ENCODE results near the gene IQGAP3.

DNA sequence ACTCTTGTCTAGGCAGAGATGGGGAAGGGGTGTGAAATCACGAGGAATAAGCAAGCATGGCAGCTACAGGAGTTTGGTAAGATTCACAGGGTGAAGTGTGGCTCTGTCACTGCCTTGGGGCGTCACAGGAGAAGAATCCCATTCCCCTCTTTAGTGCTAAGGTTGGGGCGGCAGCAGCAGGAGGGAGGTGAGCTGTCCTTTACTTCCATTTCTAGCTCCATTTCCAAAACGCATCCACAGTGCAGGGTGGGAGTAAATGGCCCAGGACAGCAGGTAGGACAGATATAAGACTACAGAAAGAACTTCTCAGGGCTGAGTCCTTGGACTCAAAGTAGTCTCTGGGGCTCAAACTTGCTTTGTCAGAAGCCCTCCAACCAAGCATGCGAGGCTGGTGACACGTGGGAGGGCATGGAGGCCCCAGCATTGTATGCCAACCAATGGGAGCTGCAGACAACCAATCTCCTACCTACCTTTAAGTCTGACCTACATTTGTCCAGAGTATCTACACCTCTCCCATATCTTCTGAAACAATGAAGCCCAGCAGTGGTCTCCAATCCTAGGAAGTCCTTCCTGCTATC lies 80.3 kb downstream of the IQGAP3 start:
- TF ChIP-seq GATA3 (IDR thresholded peaks at IDR 0.05; ENCODE audit: low read depth, low read length): no peak
- TF ChIP-seq GATA2 (IDR thresholded peaks at IDR 0.05; ENCODE audit: low read depth, low read length): no peak

All from SH-SY5Y (cell line).